ENCODE measurements around the gene SLC13A5. TPM values are rescaled to one million over a fixed set of nuclear protein-coding genes. Genes with fewer than 3 reads are reported as not detected.
"Not testable (repeated sequence)": the region's sequence is repeated elsewhere in the genome, so short reads cannot be mapped to it uniquely, and the experiment has no call there.

SLC13A5 gene
- total RNA-seq, 6 donors from 2014 or later: 0.09 to 0.27 TPM; not detected in 4

DNA sequence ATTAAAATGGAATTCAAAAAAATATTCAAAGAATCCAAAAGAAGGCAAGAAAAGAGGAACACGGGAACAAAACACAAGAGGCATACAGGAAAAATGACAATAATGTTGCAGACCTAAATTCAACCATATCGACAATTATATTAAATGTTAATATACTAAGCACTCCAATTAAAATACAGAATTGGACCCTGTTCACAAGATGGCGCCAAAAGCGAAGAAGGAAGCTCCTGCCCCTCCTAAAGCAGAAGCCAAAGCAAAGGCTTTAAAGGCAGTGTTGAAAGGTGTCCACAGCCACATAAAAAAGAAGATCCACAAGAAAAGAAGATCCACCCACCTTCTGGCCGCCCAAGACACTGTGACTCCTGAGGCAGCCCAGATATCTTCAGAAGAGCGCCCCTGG, 36.4 kb upstream of the SLC13A5 start:
- peaks cover 23 to 27% (median 24%) of the 10 kb centered on the region in 4 donors for H3K4me1 ChIP-seq
- no peaks in the 10 kb centered on the region for H3K9me3 ChIP-seq
- H3K27me3 ChIP-seq: no peaks in the 10 kb centered on the region
- 78 to 84% methylated on average over 6 of the region's 6 CpGs for WGBS, 2 donors
- TF ChIP-seq POLR2A (IDR thresholded peaks at IDR 0.05) (no peak), CTCF (IDR thresholded peaks at IDR 0.05) (no peak), EP300 (IDR thresholded peaks at IDR 0.05) (no peak), POLR2AphosphoS5 (IDR thresholded peaks at IDR 0.05) (no peak)
- no peak overlapping the region for H3K27ac ChIP-seq
- H3K36me3 ChIP-seq: no peaks in the 10 kb centered on the region
- no peak overlapping the region for H3K4me3 ChIP-seq
- DNase-seq (no peak), ATAC-seq (ENCODE audit: low FRiP score in 2 of 2) (no peak)

DNA sequence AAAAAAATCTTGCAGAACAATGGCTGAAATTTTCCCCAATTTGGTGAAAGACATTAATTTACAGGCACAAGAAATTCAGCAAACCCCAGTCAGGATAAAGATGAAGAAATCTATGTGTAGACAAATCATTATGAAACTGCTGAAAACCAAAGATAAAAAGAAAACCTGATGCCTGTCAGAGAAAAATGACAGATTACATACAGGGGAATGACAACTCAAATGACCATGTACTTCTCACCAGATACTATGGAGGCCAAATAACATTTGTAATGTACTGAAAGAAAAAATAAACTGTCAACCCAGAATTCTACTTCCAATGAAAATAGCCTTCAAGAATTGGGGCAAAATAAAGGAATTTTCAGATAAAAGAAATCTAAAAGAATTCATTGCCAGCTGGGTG, 35.4 kb upstream of the SLC13A5 start:
- Histone ChIP-seq H3K4me1 (peaks cover 18 to 22% (median 21%) of the 10 kb centered on the region in 4 donors), H3K4me3 (no peak overlapping the region), H3K27ac (no peak overlapping the region), H3K36me3 (no peaks in the 10 kb centered on the region), H3K27me3 (no peaks in the 10 kb centered on the region), H3K9me3 (no peaks in the 10 kb centered on the region)
- TF ChIP-seq EP300 (IDR thresholded peaks at IDR 0.05): no peak
- no peak for TF ChIP-seq POLR2A (IDR thresholded peaks at IDR 0.05)
- no peak for TF ChIP-seq CTCF (IDR thresholded peaks at IDR 0.05)
- no peak for TF ChIP-seq POLR2AphosphoS5 (IDR thresholded peaks at IDR 0.05)
- ATAC-seq (ENCODE audit: low FRiP score in 2 of 2): no peak
- DNase-seq: no peak

- H3K4me3 ChIP-seq; H3K27ac ChIP-seq; DNase-seq; H3K27me3 ChIP-seq; H3K9me3 ChIP-seq; ATAC-seq (ENCODE audit: low FRiP score in 2 of 2); H3K4me1 ChIP-seq; H3K36me3 ChIP-seq: not testable (repeated sequence)
- WGBS, 2 donors: 95 to 96% methylated on average over 6 of the region's 6 CpGs
These were observed 33.5 kb upstream of the SLC13A5 start for GRCh38 chr17:6746665-6747064.

DNA sequence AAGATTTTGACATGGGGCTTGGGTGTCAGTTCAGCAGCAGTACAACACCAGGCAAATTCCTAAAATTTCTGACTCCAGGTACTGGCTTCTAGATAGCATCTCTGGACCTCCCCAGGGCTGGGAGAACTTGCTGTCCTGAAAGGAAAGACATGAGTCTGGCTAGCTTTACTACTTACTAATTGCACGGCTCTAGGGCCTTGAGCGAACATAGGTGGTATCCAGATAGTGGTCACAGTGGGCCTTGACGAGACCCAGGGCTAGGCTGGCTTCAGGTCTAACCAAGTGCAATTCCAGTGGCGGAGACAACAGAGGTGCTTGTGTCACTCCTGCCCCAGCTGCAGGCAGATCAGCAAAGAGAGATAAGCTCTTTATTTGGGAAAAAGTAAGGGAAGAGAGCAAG, 16.4 kb upstream of the SLC13A5 start:
- WGBS, 2 donors: 76 to 98% methylated on average over 4 of the region's 4 CpGs
- H3K27me3 ChIP-seq: no peaks in the 10 kb centered on the region
- DNase-seq: no peak

GRCh38 chr17:6724009-6724408, 10.8 kb upstream of the SLC13A5 start:
- TF ChIP-seq POLR2AphosphoS5 (IDR thresholded peaks at IDR 0.05) (no peak), EP300 (IDR thresholded peaks at IDR 0.05) (no peak), CTCF (IDR thresholded peaks at IDR 0.05) (no peak), POLR2A (IDR thresholded peaks at IDR 0.05) (no peak)
- 89 to 93% methylated on average over 5 of the region's 5 CpGs for WGBS, 2 donors

More for the DNA sequence above, 16.4 kb upstream of the SLC13A5 start:
- Histone ChIP-seq H3K27ac (no peak overlapping the region), H3K9me3 (no peaks in the 10 kb centered on the region), H3K36me3 (no peaks in the 10 kb centered on the region), H3K4me1 (no peaks in the 10 kb centered on the region), H3K4me3 (no peak overlapping the region)
- TF ChIP-seq EP300 (IDR thresholded peaks at IDR 0.05): no peak
- no peak for TF ChIP-seq CTCF (IDR thresholded peaks at IDR 0.05)
- no peak for TF ChIP-seq POLR2AphosphoS5 (IDR thresholded peaks at IDR 0.05)
- TF ChIP-seq POLR2A (IDR thresholded peaks at IDR 0.05): no peak
- no peak for ATAC-seq (ENCODE audit: low FRiP score in 2 of 2)

More at GRCh38 chr17:6724009-6724408, 10.8 kb upstream of the SLC13A5 start:
- Histone ChIP-seq H3K27ac (no peak overlapping the region), H3K36me3 (no peaks in the 10 kb centered on the region), H3K27me3 (no peaks in the 10 kb centered on the region), H3K4me3 (no peak overlapping the region), H3K9me3 (no peaks in the 10 kb centered on the region), H3K4me1 (no peaks in the 10 kb centered on the region)
- no peak for DNase-seq
- ATAC-seq (ENCODE audit: low FRiP score in 2 of 2): no peak
